Right ventricle myocardium superior (tissue), 1 donor: ENCODE data around the gene LIX1. TPM values are rescaled to one million over a fixed set of nuclear protein-coding genes. Genes with fewer than 3 reads are reported as not detected.
A peak's percentile ranks its signal among the peaks of the same experiment; 100 is the strongest.
"Not testable (repeated sequence)": the region's sequence is repeated elsewhere in the genome, so short reads cannot be mapped to it uniquely, and the experiment has no call there.

Experiments used
- ATAC-seq: fragments of 200-7000 bp; cut with Tn5 transposase; one replicate; pipeline ENCODE4 v1.9.1; 2020; ENCODE audit warnings: mild to moderate bottlenecking; ENCODE audit not compliant: poor library complexity
- DNase-seq: peaks from one replicate; pipeline ENCODE4 v3.0.0-alpha.2; 2020
- intact Hi-C: fragments of 100-400 bp; cut with DNase I; formaldehyde crosslinking; loops from one replicate; pipeline ENCODE4 v1.11.2; 2022
- total RNA-seq: library from RNA; stranded (reverse); fragmentation: NEBNext Ultra II Directional; extraction: Animal tissue kit (Norgen Biotek cat#: 25700); gene quantifications from one replicate; pipeline ENCODE4 v1.2.1, GENCODE V29; 2021
- donor health status: DM: no; HTN: yes; CAD: no; lungs with severe emphysema.

Gene LIX1
- total RNA-seq, 1 donor from 2014 or later, result not detected

- intact Hi-C loops, result no loop called here
- DNase-seq, result no peak
- ATAC-seq, result no peak
Observed at GRCh38 chr5:97150401-97150800, 8.0 kb upstream of the LIX1 start.

GRCh38 chr5:97149709-97150108, 7.3 kb upstream of the LIX1 start:
- ATAC-seq (no peak), DNase-seq (no peak)
- intact Hi-C loops, result loop anchor here (5.0 kb wide), 1 partner anchor 102 kb away; no protein-coding TSS in a partner anchor

- intact Hi-C loops, result loop anchor here (5.0 kb wide), 1 partner anchor 101 kb away; no protein-coding TSS in a partner anchor
- DNase-seq (no peak), ATAC-seq (no peak)
Observed at GRCh38 chr5:97148288-97148687, 5.9 kb upstream of the LIX1 start.

- DNase-seq (no peak), ATAC-seq (no peak)
- intact Hi-C loops, result no loop called here
Observed at GRCh38 chr5:97143704-97144103, 1.3 kb upstream of the LIX1 start.

- intact Hi-C loops, result no loop called here
- ATAC-seq (no peak), DNase-seq (no peak)
Observed at GRCh38 chr5:97141539-97141938, 872 bp downstream of the LIX1 start.

GRCh38 chr5:97141031-97141430, 1.4 kb downstream of the LIX1 start:
- intact Hi-C loops, result no loop called here
- no peak for DNase-seq
- no peak for ATAC-seq

- intact Hi-C loops, DNase-seq: not testable (repeated sequence)
- ATAC-seq, result peak; percentile 84
Observed at GRCh38 chr5:97140250-97140649, 2.2 kb downstream of the LIX1 start.

GRCh38 chr5:97136475-97136874, 5.9 kb downstream of the LIX1 start:
- no peak for ATAC-seq
- intact Hi-C loops, result no loop called here
- DNase-seq, result no peak

- DNase-seq (no peak), ATAC-seq (no peak)
- intact Hi-C loops, result no loop called here
Observed at GRCh38 chr5:97135868-97136267, 6.5 kb downstream of the LIX1 start.

- ATAC-seq (no peak), DNase-seq (no peak)
- intact Hi-C loops, result no loop called here
Observed at GRCh38 chr5:97134634-97135033, 7.8 kb downstream of the LIX1 start.

GRCh38 chr5:97133101-97133500, 9.3 kb downstream of the LIX1 start:
- DNase-seq (no peak), ATAC-seq (no peak)
- intact Hi-C loops, result no loop called here

- no peak for ATAC-seq
- no peak for DNase-seq
- intact Hi-C loops, result no loop called here
Observed at GRCh38 chr5:97131921-97132320, 10.5 kb downstream of the LIX1 start.

GRCh38 chr5:97131139-97131710, 11.2 kb downstream of the LIX1 start:
- intact Hi-C loops, result no loop called here
- ATAC-seq (no peak), DNase-seq (no peak)

- ATAC-seq, result no peak
- intact Hi-C loops, result no loop called here
- DNase-seq, result no peak
Observed at GRCh38 chr5:97127727-97128126, 14.7 kb downstream of the LIX1 start.

- ATAC-seq, result no peak
- intact Hi-C loops, result no loop called here
- DNase-seq, result no peak
Observed at GRCh38 chr5:97125125-97125683, 17.2 kb downstream of the LIX1 start.

GRCh38 chr5:97124335-97124734, 18.1 kb downstream of the LIX1 start:
- intact Hi-C loops, result no loop called here
- DNase-seq, result no peak
- ATAC-seq, result no peak

- no peak for ATAC-seq
- intact Hi-C loops, result no loop called here
- DNase-seq, result no peak
Observed at GRCh38 chr5:97121848-97122247, 20.6 kb downstream of the LIX1 start.

- no peak for ATAC-seq
- intact Hi-C loops, result no loop called here
- no peak for DNase-seq
Observed at GRCh38 chr5:97120195-97120594, 22.2 kb downstream of the LIX1 start.

GRCh38 chr5:97119007-97119390, 23.4 kb downstream of the LIX1 start:
- ATAC-seq (no peak), DNase-seq (no peak)
- intact Hi-C loops, result no loop called here

- intact Hi-C loops, result no loop called here
- DNase-seq (no peak), ATAC-seq (no peak)
Observed at GRCh38 chr5:97118261-97119006, 24.0 kb downstream of the LIX1 start.
